Measurements from ENCODE around the gene MGAT1.

MGAT1 gene

GRCh38 chr5:180802325-180803180, at the start of gene MGAT1:
Gene MGAT1, minus strand, starts transcription at chr5:180802806. Its CDS starts 9,835 bp downstream, at chr5:180792971.
- DNase-seq (ENCODE audit: low read depth) = peak; percentile 82
- H3K4me3 ChIP-seq (ENCODE audit: control insufficient read depth, low read depth, low read length) = peak within 1 kb of the TSS; percentile 84
- no peak for TF ChIP-seq CTCF (conservative IDR thresholded peaks at IDR 0.05; ENCODE audit: control insufficient read depth, insufficient read depth, low read depth, low read length)

DNA sequence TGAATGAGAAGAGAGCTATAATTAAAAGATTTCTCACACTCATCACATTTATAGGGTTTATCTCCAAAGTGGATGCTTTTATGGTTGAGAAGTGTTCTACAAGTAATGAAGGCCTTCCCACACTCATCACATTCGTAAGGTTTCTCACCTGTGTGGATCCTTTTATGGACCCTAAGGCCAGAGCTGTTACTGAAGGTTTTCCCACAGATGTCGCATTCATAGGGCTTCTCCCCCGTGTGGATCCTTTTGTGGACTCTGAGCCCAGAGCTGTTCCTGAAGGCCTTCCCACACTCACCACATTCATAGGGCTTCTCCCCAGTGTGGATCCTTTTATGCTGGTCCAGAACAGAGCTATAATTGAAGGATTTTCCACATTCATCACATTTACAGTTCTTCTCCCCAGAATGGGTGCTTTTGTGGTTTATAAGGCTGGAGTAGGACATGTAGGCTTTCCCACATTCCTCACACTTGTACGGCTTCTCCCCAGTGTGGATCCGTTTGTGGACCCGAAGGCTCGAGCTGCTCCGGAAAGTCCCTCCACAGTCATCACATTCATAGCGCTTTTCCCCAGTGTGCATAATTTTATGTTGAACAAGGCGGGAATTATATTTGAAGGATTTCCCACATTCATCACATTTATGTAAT, 48.0 kb upstream of the MGAT1 start:
- no peak for DNase-seq (ENCODE audit: low read depth)
- no peak overlapping the region for H3K4me3 ChIP-seq (ENCODE audit: control insufficient read depth, low read depth, low read length)
- TF ChIP-seq CTCF (conservative IDR thresholded peaks at IDR 0.05; ENCODE audit: control insufficient read depth, insufficient read depth, low read depth, low read length) = no peak

- H3K4me3 ChIP-seq (ENCODE audit: control insufficient read depth, low read depth, low read length) = no peak overlapping the region
- DNase-seq (ENCODE audit: low read depth) = no peak
- TF ChIP-seq CTCF (conservative IDR thresholded peaks at IDR 0.05; ENCODE audit: control insufficient read depth, insufficient read depth, low read depth, low read length) = no peak
These were observed 47.2 kb upstream of the MGAT1 start for GRCh38 chr5:180849827-180850226.

GRCh38 chr5:180848878-180849277, 46.3 kb upstream of the MGAT1 start:
- no peak for DNase-seq (ENCODE audit: low read depth)
- H3K4me3 ChIP-seq (ENCODE audit: control insufficient read depth, low read depth, low read length) = no peak overlapping the region
- no peak for TF ChIP-seq CTCF (conservative IDR thresholded peaks at IDR 0.05; ENCODE audit: control insufficient read depth, insufficient read depth, low read depth, low read length)

DNA sequence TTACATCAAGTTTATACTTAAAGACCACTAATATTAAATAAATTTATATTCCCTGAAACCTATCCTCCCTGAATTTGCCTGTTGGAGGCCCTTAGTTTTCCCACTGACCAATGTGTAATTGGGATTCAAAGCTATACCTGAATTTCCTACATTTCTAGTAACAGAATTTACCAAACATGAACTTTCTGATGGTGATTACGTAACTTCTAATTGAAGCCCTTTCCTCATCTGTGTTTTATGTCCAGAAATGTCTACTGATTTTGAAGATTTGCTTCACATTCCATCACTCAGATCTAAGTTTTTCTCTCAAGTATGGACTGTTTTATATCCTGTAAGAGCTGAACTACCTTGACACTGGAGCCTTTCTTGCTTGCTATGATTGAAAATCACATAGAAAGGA, 45.7 kb upstream of the MGAT1 start:
- no peak for DNase-seq (ENCODE audit: low read depth)
- no peak overlapping the region for H3K4me3 ChIP-seq (ENCODE audit: control insufficient read depth, low read depth, low read length)
- no peak for TF ChIP-seq CTCF (conservative IDR thresholded peaks at IDR 0.05; ENCODE audit: control insufficient read depth, insufficient read depth, low read depth, low read length)

DNA sequence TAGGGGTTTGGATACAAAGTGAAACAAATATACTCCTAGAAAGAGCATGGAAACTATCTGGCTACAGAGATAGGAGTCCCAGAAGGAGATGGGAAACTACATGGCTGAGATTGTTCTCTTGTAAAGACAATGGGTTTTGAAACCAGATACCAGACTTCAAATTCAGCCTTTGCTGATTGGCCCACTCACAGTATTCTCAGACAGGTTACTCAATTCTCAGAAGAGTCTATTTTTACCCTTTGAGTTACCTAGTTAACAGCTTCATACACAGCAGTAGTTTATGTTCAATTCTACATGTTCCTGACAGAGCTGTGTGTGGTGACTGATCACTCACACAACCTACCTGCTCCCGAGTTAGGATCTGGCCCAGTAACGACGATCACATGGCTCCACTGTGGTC, 44.4 kb upstream of the MGAT1 start:
- no peak for TF ChIP-seq CTCF (conservative IDR thresholded peaks at IDR 0.05; ENCODE audit: control insufficient read depth, insufficient read depth, low read depth, low read length)
- no peak overlapping the region for H3K4me3 ChIP-seq (ENCODE audit: control insufficient read depth, low read depth, low read length)

More for the DNA sequence above, 44.4 kb upstream of the MGAT1 start:
- DNase-seq (ENCODE audit: low read depth) = no peak
